DND-41 (cell line): ENCODE measurements around the gene SALL4.

Experiments used
- ATAC-seq: fragments of 200-7000 bp; cut with Tn5 transposase; 3 replicates; pipeline ENCODE4 v1.9.1; 2021; ENCODE audit warnings: low read depth; ENCODE audit not compliant: insufficient read depth
- DNase-seq: peaks from one replicate; pipeline ENCODE4 v3.0.0-alpha.2; 2020
- H2AFZ ChIP-seq: 2 replicates; pipeline ENCODE4 v1.6.0; 2012; ENCODE audit warnings: low read depth, low read length
- H3K27ac ChIP-seq: 2 replicates; pipeline ENCODE4 v1.5.1; 2012; ENCODE audit warnings: low read length, inconsistent platforms
- H3K27me3 ChIP-seq: fragments of 200-600 bp; sonication (generic); 2 replicates; pipeline ENCODE4 v1.6.0; 2012; ENCODE audit warnings: low read length, mild to moderate bottlenecking, inconsistent platforms; ENCODE audit not compliant: insufficient read depth, poor library complexity
- H3K36me3 ChIP-seq: 2 replicates; pipeline ENCODE4 v1.5.1; 2012; ENCODE audit warnings: low read length, inconsistent platforms; ENCODE audit not compliant: insufficient read depth
- H3K4me1 ChIP-seq: 2 replicates; pipeline ENCODE4 v1.5.1; 2012; ENCODE audit warnings: mild to moderate bottlenecking, low read length; ENCODE audit not compliant: insufficient read depth
- H3K4me2 ChIP-seq: 2 replicates; pipeline ENCODE4 v1.6.0; 2012; ENCODE audit warnings: mild to moderate bottlenecking, moderate library complexity, low read length, inconsistent platforms; ENCODE audit not compliant: insufficient read depth
- H3K4me3 ChIP-seq, 2 experiments: fragments of 200-600 bp in 1 of 2; shearing (Covaris generic) in 1 of 2; 2 replicates each; pipeline ENCODE4 v1.5.1; 2012 to 2016; ENCODE audit warnings: inconsistent platforms in 2 of 2, low read length in 2 of 2, mild to moderate bottlenecking in 2 of 2, low read depth in 1 of 2, moderate library complexity in 1 of 2
- H3K79me2 ChIP-seq: 2 replicates; pipeline ENCODE4 v1.6.0; 2012; ENCODE audit warnings: low read length, inconsistent platforms; ENCODE audit not compliant: insufficient read depth
- H3K9ac ChIP-seq: 2 replicates; pipeline ENCODE4 v1.6.0; 2012; ENCODE audit warnings: low read depth, mild to moderate bottlenecking, inconsistent platforms, low read length, moderate library complexity
- H3K9me3 ChIP-seq: 2 replicates; pipeline ENCODE4 v1.5.1; 2012; ENCODE audit warnings: low read length, moderate library complexity, mild to moderate bottlenecking, inconsistent platforms; ENCODE audit not compliant: insufficient read depth, severe bottlenecking
- H4K20me1 ChIP-seq: 2 replicates; pipeline ENCODE4 v1.6.0; 2012; ENCODE audit warnings: low read length; ENCODE audit not compliant: insufficient read depth
- EZH2 ChIP-seq: IDR thresholded peaks from 3 replicates; pipeline ENCODE4 v1.6.1; 2012; ENCODE audit warnings: borderline replicate concordance, low read depth, mild to moderate bottlenecking, moderate library complexity, low read length, inconsistent platforms; ENCODE audit not compliant: severe bottlenecking
- TF ChIP-seq, protein P1 (sequence below): IDR thresholded peaks from 2 replicates; pipeline ENCODE4 v1.5.1; 2012; ENCODE audit warnings: borderline replicate concordance, low read length, moderate library complexity, mild to moderate bottlenecking; ENCODE audit not compliant: poor library complexity, severe bottlenecking; ENCODE audit errors: extremely low read depth

SALL4 gene

DNA sequence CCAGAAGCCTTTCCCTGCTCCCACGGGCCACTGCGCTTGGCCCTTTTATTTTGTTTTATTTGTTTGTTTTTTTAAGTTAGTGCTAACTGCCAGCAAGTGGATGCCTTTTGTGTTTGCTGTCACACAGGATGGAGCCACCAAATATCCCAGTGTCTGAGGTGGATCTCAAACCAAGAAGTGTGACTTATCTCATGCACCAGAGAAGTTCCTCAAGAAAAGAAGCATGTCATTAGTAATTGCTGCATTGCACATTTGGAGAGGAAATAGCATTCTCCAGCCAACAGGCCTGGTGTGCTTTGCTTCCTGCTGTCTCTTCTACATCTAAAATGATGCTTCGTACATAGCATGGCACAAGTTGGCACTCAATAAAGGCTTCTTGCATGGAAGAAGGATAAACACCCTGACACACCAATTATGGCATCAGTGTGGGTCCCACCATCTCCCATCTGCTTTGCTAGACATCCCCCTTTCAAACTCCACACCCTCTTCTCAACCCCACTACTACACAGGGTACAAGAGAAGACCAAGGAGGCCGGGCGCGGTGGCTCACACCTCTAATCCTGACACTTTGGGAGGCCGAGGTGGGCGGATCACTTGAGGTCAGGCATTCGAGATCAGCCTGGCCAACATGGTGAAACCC lies 32.2 kb downstream of the SALL4 start:
- no peaks in the 10 kb centered on the region for H4K20me1 ChIP-seq
- H3K4me1 ChIP-seq = no peaks in the 10 kb centered on the region
- no peak overlapping the region for H3K27ac ChIP-seq
- no peaks in the 10 kb centered on the region for H3K9me3 ChIP-seq
- ATAC-seq = no peak
- TF ChIP-seq, protein P1, sequence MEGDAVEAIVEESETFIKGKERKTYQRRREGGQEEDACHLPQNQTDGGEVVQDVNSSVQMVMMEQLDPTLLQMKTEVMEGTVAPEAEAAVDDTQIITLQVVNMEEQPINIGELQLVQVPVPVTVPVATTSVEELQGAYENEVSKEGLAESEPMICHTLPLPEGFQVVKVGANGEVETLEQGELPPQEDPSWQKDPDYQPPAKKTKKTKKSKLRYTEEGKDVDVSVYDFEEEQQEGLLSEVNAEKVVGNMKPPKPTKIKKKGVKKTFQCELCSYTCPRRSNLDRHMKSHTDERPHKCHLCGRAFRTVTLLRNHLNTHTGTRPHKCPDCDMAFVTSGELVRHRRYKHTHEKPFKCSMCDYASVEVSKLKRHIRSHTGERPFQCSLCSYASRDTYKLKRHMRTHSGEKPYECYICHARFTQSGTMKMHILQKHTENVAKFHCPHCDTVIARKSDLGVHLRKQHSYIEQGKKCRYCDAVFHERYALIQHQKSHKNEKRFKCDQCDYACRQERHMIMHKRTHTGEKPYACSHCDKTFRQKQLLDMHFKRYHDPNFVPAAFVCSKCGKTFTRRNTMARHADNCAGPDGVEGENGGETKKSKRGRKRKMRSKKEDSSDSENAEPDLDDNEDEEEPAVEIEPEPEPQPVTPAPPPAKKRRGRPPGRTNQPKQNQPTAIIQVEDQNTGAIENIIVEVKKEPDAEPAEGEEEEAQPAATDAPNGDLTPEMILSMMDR = no peak
- no peak for TF ChIP-seq EZH2
- H3K4me2 ChIP-seq = no peak overlapping the region
- H3K9ac ChIP-seq = no peak overlapping the region
- no peak overlapping the region for H2AFZ ChIP-seq
- H3K27me3 ChIP-seq = no peaks in the 10 kb centered on the region
- no peaks in the 10 kb centered on the region for H3K36me3 ChIP-seq
- DNase-seq = no peak
- H3K4me3 ChIP-seq = no peak overlapping the region
- H3K79me2 ChIP-seq = no peaks in the 10 kb centered on the region

DNA sequence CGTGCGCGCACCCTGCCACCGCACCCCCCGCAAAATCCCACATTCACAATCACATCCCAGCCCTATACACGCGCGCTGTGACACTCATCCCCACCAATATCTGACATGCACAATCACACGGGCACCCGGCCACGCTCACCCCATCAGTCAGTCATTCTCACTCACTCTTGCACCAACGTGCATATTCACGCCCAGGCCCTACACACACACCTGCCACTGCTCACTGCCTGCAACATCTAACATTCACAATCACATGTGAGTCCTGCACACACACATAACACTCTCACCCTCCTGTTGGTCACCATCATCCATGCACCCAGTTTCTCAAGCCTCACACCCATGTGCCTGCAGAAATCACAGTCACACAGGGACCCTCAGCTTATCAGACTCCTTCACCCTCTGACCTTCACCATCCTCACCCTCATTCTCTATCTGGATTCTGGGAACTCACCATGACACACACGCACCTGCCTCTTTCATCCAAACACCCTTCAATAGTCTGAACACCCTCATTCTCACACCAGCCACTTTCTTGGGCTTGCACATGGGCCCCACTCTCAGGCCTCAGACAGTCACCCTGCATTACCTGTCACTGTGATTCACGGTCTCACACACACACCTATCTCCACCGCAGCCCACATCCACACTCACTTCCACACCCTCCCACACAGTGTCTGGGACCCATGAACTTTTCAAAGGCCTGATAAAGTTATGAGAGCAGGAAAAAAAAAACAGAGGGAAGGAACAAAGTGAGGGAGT lies 33.4 kb downstream of the SALL4 start:
- H3K9ac ChIP-seq = no peak overlapping the region
- DNase-seq (no peak), ATAC-seq (no peak)
- TF ChIP-seq, protein P1 = no peak
- TF ChIP-seq EZH2 = no peak
- no peaks in the 10 kb centered on the region for H4K20me1 ChIP-seq
- H3K9me3 ChIP-seq = no peaks in the 10 kb centered on the region
- no peak overlapping the region for H3K27ac ChIP-seq
- no peak overlapping the region for H3K4me2 ChIP-seq
- H3K36me3 ChIP-seq = no peaks in the 10 kb centered on the region
- H3K79me2 ChIP-seq = no peaks in the 10 kb centered on the region
- H3K4me3 ChIP-seq = no peak overlapping the region
- H3K27me3 ChIP-seq = no peaks in the 10 kb centered on the region
- no peaks in the 10 kb centered on the region for H3K4me1 ChIP-seq
- H2AFZ ChIP-seq = no peak overlapping the region

DNA sequence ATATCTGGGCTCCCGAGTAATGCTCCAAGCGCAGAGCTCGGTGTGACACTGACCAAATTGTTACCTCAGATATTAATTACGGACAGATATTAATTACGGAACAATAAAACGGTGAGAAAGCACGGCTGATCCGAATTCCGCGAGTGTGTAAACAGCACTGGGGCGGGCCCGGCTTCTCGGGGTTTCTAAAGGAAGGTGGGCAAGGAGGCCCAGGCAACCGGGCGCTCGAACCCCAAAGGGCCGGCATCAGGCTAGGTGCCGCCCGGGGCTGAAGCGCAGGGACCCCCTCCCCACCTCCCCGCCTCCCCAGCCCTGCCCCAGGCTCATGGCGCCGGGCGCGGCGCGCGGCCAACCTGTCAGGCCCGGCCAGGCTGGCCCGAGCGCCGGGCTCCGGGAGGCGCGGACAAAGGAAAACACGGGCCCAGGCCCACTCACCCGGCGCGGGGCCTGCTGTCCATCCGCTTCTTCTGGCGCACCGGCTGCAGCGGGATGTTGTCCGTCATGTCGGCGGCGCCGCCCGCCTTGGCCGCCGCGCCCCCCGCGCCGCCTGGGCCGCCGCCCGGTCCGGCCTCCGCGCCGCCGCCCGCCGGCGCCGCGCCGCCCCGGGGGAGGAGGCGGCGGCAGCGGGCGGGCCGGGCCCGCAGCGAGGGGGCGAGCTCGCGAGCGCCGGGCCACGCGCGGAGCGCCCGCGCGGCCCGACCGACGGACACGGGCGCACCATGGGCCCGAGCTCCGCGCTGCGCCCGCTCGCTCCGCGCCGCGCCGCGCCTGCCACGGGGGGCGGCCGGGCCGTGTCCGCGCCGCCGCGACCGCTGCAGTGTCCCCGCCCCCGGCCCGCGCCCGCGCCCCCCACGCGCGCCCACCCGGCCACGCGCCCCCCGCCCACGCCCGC lies 34.2 kb downstream of the SALL4 start, which contains the start of gene ATP9A:
Gene ATP9A (minus strand): TSS at position 524 of the 892 bp plus-strand sequence. CDS start 21 bp downstream, at position 503.
- H3K9me3 ChIP-seq = no peaks in the 10 kb centered on the region
- H3K4me1 ChIP-seq = no peaks in the 10 kb centered on the region
- DNase-seq (no peak), ATAC-seq (no peak)
- no peaks in the 10 kb centered on the region for H3K79me2 ChIP-seq
- no peaks in the 10 kb centered on the region for H3K27me3 ChIP-seq
- no peak within 1 kb of the TSS for H3K4me3 ChIP-seq
- no peaks in the 10 kb centered on the region for H4K20me1 ChIP-seq
- no peaks in the 10 kb centered on the region for H3K36me3 ChIP-seq
- no peak within 1 kb of the TSS for H2AFZ ChIP-seq
- H3K27ac ChIP-seq = no peak within 1 kb of the TSS
- no peak within 1 kb of the TSS for H3K9ac ChIP-seq
- TF ChIP-seq EZH2 = no peak
- TF ChIP-seq, protein P1 = no peak
- H3K4me2 ChIP-seq = no peak within 1 kb of the TSS
